H9 (cell line): Measurements from ENCODE around the gene ABI3. TPM values are rescaled to one million over a fixed set of nuclear protein-coding genes. Genes with fewer than 3 reads are reported as not detected.

Source experiments
- DNase-seq: peaks from one replicate; pipeline ENCODE4 v3.0.0-alpha.2; 2017
- H2AFZ ChIP-seq: one replicate; pipeline ENCODE4 v1.6.1; 2013; ENCODE audit warnings: mild to moderate bottlenecking, low read length, control low read depth, moderate library complexity
- H2AK5ac ChIP-seq: 2 replicates; pipeline ENCODE4 v1.6.1; 2013; ENCODE audit warnings: low read length, control low read depth, mixed read lengths; ENCODE audit not compliant: insufficient read length
- H2BK120ac ChIP-seq: one replicate; pipeline ENCODE4 v1.6.1; 2013; ENCODE audit warnings: low read depth, mild to moderate bottlenecking, low read length, control low read depth, inconsistent platforms; ENCODE audit not compliant: poor library complexity, severe bottlenecking
- H2BK12ac ChIP-seq: 2 replicates; pipeline ENCODE4 v1.6.1; 2013; ENCODE audit warnings: low read length, control low read depth, mixed read lengths, low read depth; ENCODE audit not compliant: insufficient read length
- H2BK15ac ChIP-seq: 2 replicates; pipeline ENCODE4 v1.6.1; 2013; ENCODE audit warnings: low read depth, low read length, control low read depth
- H2BK20ac ChIP-seq: one replicate; pipeline ENCODE4 v1.6.1; 2013; ENCODE audit warnings: low read depth, mild to moderate bottlenecking, low read length, control low read depth, inconsistent platforms; ENCODE audit not compliant: poor library complexity, severe bottlenecking
- H2BK5ac ChIP-seq: 2 replicates; pipeline ENCODE4 v1.6.1; 2013; ENCODE audit warnings: low read length, control low read depth, mixed read lengths; ENCODE audit not compliant: insufficient read length
- H3K14ac ChIP-seq: 2 replicates; pipeline ENCODE4 v1.6.1; 2013; ENCODE audit warnings: low read length, control low read depth; ENCODE audit not compliant: insufficient read depth
- H3K18ac ChIP-seq: 2 replicates; pipeline ENCODE4 v1.6.1; 2013; ENCODE audit warnings: low read depth, mild to moderate bottlenecking, mixed read lengths, low read length, control low read depth; ENCODE audit not compliant: insufficient read length
- H3K23ac ChIP-seq: 2 replicates; pipeline ENCODE4 v1.6.1; 2013; ENCODE audit warnings: low read length, control low read depth, mixed read lengths, low read depth; ENCODE audit not compliant: insufficient read length
- H3K23me2 ChIP-seq: 2 replicates; pipeline ENCODE4 v1.6.1; 2013; ENCODE audit warnings: low read depth, mild to moderate bottlenecking, mixed read lengths, low read length, control low read depth; ENCODE audit not compliant: insufficient read length, poor library complexity, severe bottlenecking
- H3K27ac ChIP-seq: 2 replicates; pipeline ENCODE4 v1.5.1; 2013; ENCODE audit warnings: low read length, control low read depth, mixed read lengths, low read depth; ENCODE audit not compliant: insufficient read length
- H3K27me3 ChIP-seq: 2 replicates; pipeline ENCODE4 v1.6.1; 2013; ENCODE audit warnings: low read length, control low read depth, inconsistent platforms; ENCODE audit not compliant: insufficient read depth
- H3K4ac ChIP-seq: 2 replicates; pipeline ENCODE4 v1.6.1; 2013; ENCODE audit warnings: low read depth, mild to moderate bottlenecking, control low read depth, inconsistent platforms, low read length, moderate library complexity
- H3K4me1 ChIP-seq: 2 replicates; pipeline ENCODE4 v1.6.1; 2013; ENCODE audit warnings: low read length, control low read depth, inconsistent platforms; ENCODE audit not compliant: insufficient read depth
- H3K4me2 ChIP-seq: 2 replicates; pipeline ENCODE4 v1.6.1; 2013; ENCODE audit warnings: low read length, control low read depth, mixed read lengths; ENCODE audit not compliant: insufficient read length, insufficient read depth
- H3K56ac ChIP-seq: 2 replicates; pipeline ENCODE4 v1.6.1; 2013; ENCODE audit warnings: low read depth, mild to moderate bottlenecking, mixed read lengths, low read length, control low read depth; ENCODE audit not compliant: insufficient read length
- H3K79me1 ChIP-seq: 2 replicates; pipeline ENCODE4 v1.6.1; 2013; ENCODE audit warnings: low read depth, mild to moderate bottlenecking, moderate library complexity, low read length, control low read depth, inconsistent platforms; ENCODE audit not compliant: insufficient read depth, poor library complexity, severe bottlenecking
- H3K79me2 ChIP-seq: 2 replicates; pipeline ENCODE4 v1.6.1; 2013; ENCODE audit warnings: low read length, control low read depth, inconsistent platforms; ENCODE audit not compliant: insufficient read depth
- H3K9ac ChIP-seq: 2 replicates; pipeline ENCODE4 v1.6.1; 2013; ENCODE audit warnings: low read length, control low read depth, mixed read lengths; ENCODE audit not compliant: insufficient read length; ENCODE audit errors: extremely low read depth
- H3K9me3 ChIP-seq: one replicate; pipeline ENCODE4 v1.6.1; 2013; ENCODE audit warnings: low read depth, low read length, inconsistent platforms; ENCODE audit not compliant: control insufficient read depth
- H3T11ph ChIP-seq: one replicate; pipeline ENCODE4 v1.6.1; 2013; ENCODE audit warnings: mild to moderate bottlenecking, low read length, control low read depth, inconsistent platforms
- H4K20me1 ChIP-seq: one replicate; pipeline ENCODE4 v1.6.1; 2013; ENCODE audit not compliant: control insufficient read depth, insufficient read length, insufficient read depth
- H4K5ac ChIP-seq: 2 replicates; pipeline ENCODE4 v1.6.1; 2013; ENCODE audit warnings: low read depth, mild to moderate bottlenecking, mixed read lengths, low read length, control low read depth; ENCODE audit not compliant: insufficient read length
- H4K8ac ChIP-seq: replicated peaks from 2 replicates; pipeline ENCODE4 v1.6.1; 2013; ENCODE audit warnings: low read length, control low read depth, mixed read lengths, low read depth; ENCODE audit not compliant: insufficient read length
- H4K91ac ChIP-seq: 2 replicates; pipeline ENCODE4 v1.6.1; 2013; ENCODE audit warnings: low read depth, mild to moderate bottlenecking, moderate library complexity, mixed read lengths, low read length, control low read depth; ENCODE audit not compliant: insufficient read length
- H3K27ac Mint-ChIP-seq, 3 experiments: 2 replicates in 2 of 3; 3 replicates in 1 of 3; pipeline ENCODE4 v1.8.0; 2020 to 2021; ENCODE audit warnings: mixed read lengths in 3 of 3, mild to moderate bottlenecking in 1 of 3, moderate library complexity in 1 of 3
- H3K27me3 Mint-ChIP-seq: 2 replicates; pipeline ENCODE4 v1.8.0; 2021; ENCODE audit warnings: low read depth, mild to moderate bottlenecking, moderate library complexity, mixed read lengths
- H3K36me3 Mint-ChIP-seq, 3 experiments: 2 replicates in 2 of 3; 3 replicates in 1 of 3; pipeline ENCODE4 v1.8.0; 2020 to 2021; ENCODE audit warnings: low read depth in 3 of 3, mixed read lengths in 3 of 3; ENCODE audit not compliant: insufficient read depth in 1 of 3
- H3K4me1 Mint-ChIP-seq, 2 experiments: 2 replicates each; pipeline ENCODE4 v1.8.0; 2020; ENCODE audit warnings: mixed read lengths in 2 of 2
- H3K4me3 Mint-ChIP-seq, 2 experiments: 2 replicates in 1 of 2; 3 replicates in 1 of 2; pipeline ENCODE4 v1.8.0; 2020 to 2021; ENCODE audit warnings: mild to moderate bottlenecking in 2 of 2, mixed read lengths in 2 of 2, moderate library complexity in 1 of 2
- H3K9me3 Mint-ChIP-seq, 2 experiments: 2 replicates in 1 of 2; 3 replicates in 1 of 2; pipeline ENCODE4 v1.8.0; 2020; ENCODE audit warnings: mild to moderate bottlenecking in 2 of 2, mixed read lengths in 2 of 2, moderate library complexity in 1 of 2
- WGBS: extraction: QIAGEN DNeasy Blood & Tissue Kit; methylation state at CpG from one replicate; pipeline ENCODE4 v1.1.7; 2013; ENCODE audit warnings: missing lambda C conversion rate, low lambda C conversion rate, mixed read lengths; ENCODE audit not compliant: insufficient read length; ENCODE audit errors: extremely low coverage; 5-methylcytosine and 5-hydroxymethylcytosine counted together
- total RNA-seq: library from RNA; stranded (reverse); gene quantifications from 2 replicates; pipeline ENCODE4 v1.2.1, GENCODE V29; 2021
- TF ChIP-seq, protein P1 (sequence below): fragments of 200-600 bp; sonication (generic); conservative IDR thresholded peaks from 3 replicates; pipeline ENCODE4 v1.8.0; 2021; ENCODE audit warnings: antibody characterized with exemption, mild to moderate bottlenecking

Gene ABI3
- total RNA-seq, 1 experiment from 2014 or later = 2.1 TPM

DNA sequence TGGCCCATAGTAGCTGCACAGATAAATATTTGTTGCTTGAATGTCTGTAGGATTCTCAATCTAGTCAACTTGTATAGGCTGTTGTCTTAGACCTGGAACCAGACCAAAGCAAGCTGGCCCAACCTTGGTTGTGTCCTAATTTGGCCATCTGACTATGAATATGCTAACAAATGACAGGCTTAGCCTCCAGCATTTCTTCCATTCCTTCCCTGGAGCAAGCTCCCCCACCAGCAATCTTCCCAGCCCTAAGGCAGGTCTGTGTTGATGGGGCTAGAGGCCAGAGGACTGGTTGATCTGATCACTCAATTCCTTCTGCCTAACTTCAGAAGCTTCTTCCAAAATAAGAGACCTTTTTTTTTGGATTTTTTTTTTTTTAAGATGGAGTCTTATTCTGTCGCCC lies 29.5 kb downstream of the ABI3 start:
- Mint-ChIP-seq H3K36me3 (no peaks in the 10 kb centered on the region), H3K27ac (no peak overlapping the region), H3K4me1 (peaks cover 17 to 18% of the 10 kb centered on the region in 2 experiments), H3K27me3 (no peaks in the 10 kb centered on the region; the same call in 1 of the 2 replicates), H3K9me3 (no peaks in the 10 kb centered on the region; a peak in 1 of 5 replicates), H3K4me3 (no peak overlapping the region)
- no peak overlapping the region for H3K23ac ChIP-seq
- H3K4ac ChIP-seq = no peak overlapping the region
- TF ChIP-seq, protein P1, sequence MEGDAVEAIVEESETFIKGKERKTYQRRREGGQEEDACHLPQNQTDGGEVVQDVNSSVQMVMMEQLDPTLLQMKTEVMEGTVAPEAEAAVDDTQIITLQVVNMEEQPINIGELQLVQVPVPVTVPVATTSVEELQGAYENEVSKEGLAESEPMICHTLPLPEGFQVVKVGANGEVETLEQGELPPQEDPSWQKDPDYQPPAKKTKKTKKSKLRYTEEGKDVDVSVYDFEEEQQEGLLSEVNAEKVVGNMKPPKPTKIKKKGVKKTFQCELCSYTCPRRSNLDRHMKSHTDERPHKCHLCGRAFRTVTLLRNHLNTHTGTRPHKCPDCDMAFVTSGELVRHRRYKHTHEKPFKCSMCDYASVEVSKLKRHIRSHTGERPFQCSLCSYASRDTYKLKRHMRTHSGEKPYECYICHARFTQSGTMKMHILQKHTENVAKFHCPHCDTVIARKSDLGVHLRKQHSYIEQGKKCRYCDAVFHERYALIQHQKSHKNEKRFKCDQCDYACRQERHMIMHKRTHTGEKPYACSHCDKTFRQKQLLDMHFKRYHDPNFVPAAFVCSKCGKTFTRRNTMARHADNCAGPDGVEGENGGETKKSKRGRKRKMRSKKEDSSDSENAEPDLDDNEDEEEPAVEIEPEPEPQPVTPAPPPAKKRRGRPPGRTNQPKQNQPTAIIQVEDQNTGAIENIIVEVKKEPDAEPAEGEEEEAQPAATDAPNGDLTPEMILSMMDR = no peak
- H3K14ac ChIP-seq = no peak overlapping the region
- no peaks in the 10 kb centered on the region for H3K79me2 ChIP-seq
- no peaks in the 10 kb centered on the region; the same call in 1 of the 2 replicates for H3K27me3 ChIP-seq
- DNase-seq = no peak
- H2BK120ac ChIP-seq = no peak overlapping the region
- no peak overlapping the region for H2BK15ac ChIP-seq
- H3K9ac ChIP-seq = no peak overlapping the region
- no peak overlapping the region for H3K27ac ChIP-seq
- H4K5ac ChIP-seq = no peak overlapping the region
- no peak overlapping the region for H2AK5ac ChIP-seq
- no peak overlapping the region for H4K91ac ChIP-seq
- no peak overlapping the region for H4K8ac ChIP-seq
- H3K9me3 ChIP-seq = no peaks in the 10 kb centered on the region
- no peaks in the 10 kb centered on the region for H3K23me2 ChIP-seq
- H4K20me1 ChIP-seq = no peaks in the 10 kb centered on the region
- no peak overlapping the region for H3K56ac ChIP-seq
- no peak overlapping the region for H2BK12ac ChIP-seq
- H3K18ac ChIP-seq = no peak overlapping the region
- H3K4me1 ChIP-seq = no peaks in the 10 kb centered on the region
- H3K4me2 ChIP-seq = no peak overlapping the region
- H3K79me1 ChIP-seq = no peaks in the 10 kb centered on the region
- H2BK20ac ChIP-seq = no peak overlapping the region
- H3T11ph ChIP-seq = no peak overlapping the region
- H2AFZ ChIP-seq = no peak overlapping the region
- WGBS = no CpG with 5 or more reads among the region's 1 CpG
- no peak overlapping the region for H2BK5ac ChIP-seq
